ENCODE results near the gene CYBRD1.

- TF ChIP-seq CTCF (IDR thresholded peaks at IDR 0.05), result no peak
- no peak for TF ChIP-seq POLR2A (IDR thresholded peaks at IDR 0.05)
Measured at GRCh38 chr2:171590116-171590515, 67.8 kb downstream of the CYBRD1 start.

Data from esophagus squamous epithelium (tissue), 4 donors.